ENCODE results near the gene AARS2.
A peak's percentile ranks its signal among the peaks of the same experiment; 100 is the strongest.

DNA sequence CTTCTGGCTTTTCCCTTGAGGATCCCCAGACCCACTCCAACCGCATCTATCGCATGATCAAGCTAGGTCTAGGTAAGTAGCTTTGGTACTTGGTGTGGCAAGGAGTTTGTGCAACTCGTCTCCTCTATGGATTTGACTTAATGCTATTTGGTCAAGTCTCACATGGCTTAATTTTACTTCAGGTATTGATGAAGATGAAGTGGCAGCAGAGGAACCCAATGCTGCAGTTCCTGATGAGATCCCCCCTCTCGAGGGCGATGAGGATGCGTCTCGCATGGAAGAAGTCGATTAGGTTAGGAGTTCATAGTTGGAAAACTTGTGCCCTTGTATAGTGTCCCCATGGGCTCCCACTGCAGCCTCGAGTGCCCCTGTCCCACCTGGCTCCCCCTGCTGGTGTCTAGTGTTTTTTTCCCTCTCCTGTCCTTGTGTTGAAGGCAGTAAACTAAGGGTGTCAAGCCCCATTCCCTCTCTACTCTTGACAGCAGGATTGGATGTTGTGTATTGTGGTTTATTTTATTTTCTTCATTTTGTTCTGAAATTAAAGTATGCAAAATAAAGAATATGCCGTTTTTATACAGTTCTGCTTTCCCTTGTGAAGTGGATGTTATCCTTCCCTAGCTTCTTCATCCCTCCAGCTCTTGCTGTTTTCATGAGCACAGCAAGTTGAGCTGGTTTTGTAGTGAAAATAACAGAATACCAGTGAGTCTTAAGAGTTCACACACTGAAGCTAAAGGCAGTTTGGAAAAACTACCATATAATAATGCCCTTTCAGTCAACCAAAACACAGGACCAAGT lies 59.6 kb downstream of the AARS2 start:
- TF ChIP-seq, protein P1, sequence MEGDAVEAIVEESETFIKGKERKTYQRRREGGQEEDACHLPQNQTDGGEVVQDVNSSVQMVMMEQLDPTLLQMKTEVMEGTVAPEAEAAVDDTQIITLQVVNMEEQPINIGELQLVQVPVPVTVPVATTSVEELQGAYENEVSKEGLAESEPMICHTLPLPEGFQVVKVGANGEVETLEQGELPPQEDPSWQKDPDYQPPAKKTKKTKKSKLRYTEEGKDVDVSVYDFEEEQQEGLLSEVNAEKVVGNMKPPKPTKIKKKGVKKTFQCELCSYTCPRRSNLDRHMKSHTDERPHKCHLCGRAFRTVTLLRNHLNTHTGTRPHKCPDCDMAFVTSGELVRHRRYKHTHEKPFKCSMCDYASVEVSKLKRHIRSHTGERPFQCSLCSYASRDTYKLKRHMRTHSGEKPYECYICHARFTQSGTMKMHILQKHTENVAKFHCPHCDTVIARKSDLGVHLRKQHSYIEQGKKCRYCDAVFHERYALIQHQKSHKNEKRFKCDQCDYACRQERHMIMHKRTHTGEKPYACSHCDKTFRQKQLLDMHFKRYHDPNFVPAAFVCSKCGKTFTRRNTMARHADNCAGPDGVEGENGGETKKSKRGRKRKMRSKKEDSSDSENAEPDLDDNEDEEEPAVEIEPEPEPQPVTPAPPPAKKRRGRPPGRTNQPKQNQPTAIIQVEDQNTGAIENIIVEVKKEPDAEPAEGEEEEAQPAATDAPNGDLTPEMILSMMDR (IDR thresholded peaks at IDR 0.05): peak in 1 of 4 experiments; percentile 11
- no peak for TF ChIP-seq POLR2A (IDR thresholded peaks at IDR 0.05)

Data from uterus (tissue), 2 donors.